IPS-18c (cell line): ENCODE measurements around the gene ECEL1.

Experiments
- H3K4me3 ChIP-seq: 2 replicates; pipeline ENCODE4 v1.7.0; 2013; ENCODE audit warnings: low read depth, mild to moderate bottlenecking, low read length, moderate library complexity; ENCODE audit not compliant: insufficient read depth
- H3K9me3 ChIP-seq: one replicate; pipeline ENCODE4 v1.6.1; 2013; ENCODE audit warnings: mild to moderate bottlenecking, low read length, moderate library complexity; ENCODE audit not compliant: control insufficient read depth, insufficient read depth

The ECEL1 gene

GRCh38 chr2:232431705-232432590 lies 55.7 kb downstream of the ECEL1 start:
- Histone ChIP-seq H3K9me3 (no peaks in the 10 kb centered on the region), H3K4me3 (no peak overlapping the region)
